HG03097 (cell line): ENCODE results near the gene BUD31.
"Not testable (repeated sequence)": the region's sequence is repeated elsewhere in the genome, so short reads cannot be mapped to it uniquely, and the experiment has no call there.

Experiments
- ATAC-seq: cut with Tn5 transposase; IDR thresholded peaks from one replicate; pipeline ENCODE4 v1.9.1; 2021; ENCODE audit not compliant: unreplicated experiment, low FRiP score

Gene BUD31

DNA sequence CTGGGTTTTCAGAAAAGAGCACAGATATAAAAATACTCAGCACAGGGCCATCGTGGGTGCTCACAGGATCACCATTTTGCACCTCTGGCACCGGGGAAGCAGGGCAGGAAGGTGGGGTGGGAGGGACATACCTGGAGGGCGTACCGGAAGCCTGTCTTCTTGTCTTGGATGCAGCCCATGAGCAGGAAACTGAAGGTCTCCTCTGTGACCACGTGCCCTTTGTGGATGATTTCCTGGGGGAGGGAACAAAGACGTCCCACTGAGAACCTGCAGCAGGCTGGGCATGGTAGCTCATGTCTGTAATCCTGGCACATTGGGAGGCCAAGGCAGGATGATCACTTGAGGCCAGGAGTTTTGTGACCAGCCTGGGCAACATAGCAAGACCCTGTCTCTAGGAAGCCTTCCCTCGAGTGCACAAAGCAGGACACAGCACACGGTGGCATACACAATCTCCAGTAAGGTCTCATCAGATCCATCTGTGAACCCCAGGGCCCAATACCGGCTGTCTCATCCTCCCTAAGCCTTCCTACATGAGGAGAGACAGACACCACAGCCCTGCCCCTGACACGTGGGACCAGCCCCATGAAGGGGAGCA, 20.3 kb downstream of the BUD31 start:
- ATAC-seq = no peak

DNA sequence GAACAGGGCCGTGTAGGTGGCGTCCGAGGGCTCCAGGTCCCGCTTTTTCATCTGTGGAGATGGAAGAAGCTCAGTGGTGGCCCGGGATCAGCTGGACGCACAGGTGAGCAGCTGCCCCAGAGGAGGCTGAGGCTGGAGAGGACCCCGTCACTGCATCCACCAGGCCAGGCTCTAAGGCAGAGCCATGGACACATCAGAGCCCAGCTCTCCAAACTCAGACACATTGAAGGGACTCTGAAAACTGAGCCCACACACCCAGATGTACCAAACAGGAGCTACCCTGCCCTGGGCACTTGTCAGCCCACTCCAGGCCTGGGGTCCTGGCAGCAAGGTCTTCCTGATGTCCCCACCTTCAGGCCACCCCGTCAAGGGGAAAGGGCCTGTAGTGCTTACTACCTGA, 21.0 kb downstream of the BUD31 start:
- no peak for ATAC-seq

DNA sequence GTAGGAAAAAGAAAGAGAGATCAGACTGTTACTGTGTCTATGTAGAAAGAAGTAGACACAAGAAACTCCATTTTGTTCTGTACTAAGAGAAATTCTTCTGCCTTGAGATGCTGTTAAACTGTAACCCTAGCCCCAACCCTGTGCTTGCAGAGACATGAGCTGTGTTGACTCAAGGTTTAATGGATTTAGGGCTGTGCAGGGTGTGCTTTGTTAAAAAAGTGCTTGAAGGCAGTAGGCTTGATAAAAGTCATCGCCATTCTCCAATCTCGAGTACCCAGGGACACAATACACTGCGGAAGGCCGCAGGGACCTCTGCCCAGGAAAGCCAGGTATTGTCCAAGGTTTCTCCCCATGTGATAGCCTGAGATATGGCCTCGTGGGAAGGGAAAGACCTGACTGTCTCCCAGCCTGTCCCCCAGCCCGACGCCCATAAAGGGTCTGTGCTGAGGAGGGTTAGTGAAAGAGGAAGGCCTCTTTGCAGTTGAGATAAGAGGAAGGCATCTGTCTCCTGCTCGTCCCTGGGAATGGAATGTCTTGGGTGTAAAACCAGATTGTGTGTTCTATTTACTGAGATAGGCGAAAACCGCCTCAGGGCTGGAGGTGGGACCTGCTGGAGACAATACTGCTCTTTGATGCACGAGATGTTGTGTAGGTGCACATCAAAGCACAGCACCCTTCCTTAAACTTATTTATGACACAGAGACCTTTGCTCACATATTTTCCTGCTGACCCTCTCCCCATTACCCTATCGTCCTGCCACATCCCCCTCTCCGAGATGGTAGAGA, 23.2 kb downstream of the BUD31 start:
- not testable (repeated sequence) for ATAC-seq

DNA sequence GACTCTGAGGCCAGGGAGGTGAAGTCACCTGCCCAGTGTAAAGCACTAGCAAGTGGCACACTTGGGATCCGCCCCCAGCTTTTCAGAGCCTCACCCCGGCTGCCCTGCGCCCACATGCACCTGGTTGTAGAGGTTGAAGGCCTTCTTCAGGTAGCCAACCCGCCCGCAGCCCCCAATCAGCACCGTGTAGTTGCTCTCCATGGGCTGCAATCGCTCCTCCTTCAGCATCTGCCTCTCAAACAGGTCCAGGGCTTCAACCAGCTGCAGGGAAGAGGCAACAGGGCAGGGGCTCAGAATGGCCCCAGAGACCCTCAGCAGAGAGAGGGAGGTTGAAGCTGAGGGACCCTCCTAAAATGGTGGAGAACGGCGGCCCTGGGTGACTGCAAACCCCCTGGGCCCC, 24.4 kb downstream of the BUD31 start:
- no peak for ATAC-seq

DNA sequence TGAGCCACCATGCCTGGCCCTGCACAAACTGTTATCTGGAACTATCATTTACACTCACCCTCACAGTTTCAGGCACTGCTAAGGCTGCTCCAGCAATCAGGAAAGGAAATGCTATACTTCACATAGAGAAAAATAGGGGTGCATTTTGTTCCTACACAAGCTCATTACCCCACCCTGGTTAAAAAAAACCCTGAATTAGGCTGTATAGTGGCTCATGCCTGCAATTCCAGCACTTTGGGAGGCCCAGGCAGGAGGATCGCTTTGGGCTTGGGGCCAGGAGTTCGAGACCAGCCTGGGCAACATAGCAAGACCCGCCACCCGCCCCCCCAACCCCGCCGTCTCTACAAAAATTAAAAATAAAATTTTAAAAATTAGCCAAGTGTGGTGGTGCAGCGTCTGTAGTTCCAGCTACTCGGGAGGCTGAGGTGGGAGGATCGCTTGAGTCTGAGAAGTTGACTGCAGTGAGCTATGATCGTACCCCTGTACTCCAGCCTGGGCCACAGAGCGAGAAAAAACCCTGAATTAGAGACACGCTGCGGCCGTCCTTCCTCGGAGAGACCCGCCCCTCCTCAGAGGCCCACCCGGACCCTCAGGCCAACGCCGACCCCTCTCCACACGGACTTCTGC, 29.3 kb downstream of the BUD31 start:
- ATAC-seq = no peak

DNA sequence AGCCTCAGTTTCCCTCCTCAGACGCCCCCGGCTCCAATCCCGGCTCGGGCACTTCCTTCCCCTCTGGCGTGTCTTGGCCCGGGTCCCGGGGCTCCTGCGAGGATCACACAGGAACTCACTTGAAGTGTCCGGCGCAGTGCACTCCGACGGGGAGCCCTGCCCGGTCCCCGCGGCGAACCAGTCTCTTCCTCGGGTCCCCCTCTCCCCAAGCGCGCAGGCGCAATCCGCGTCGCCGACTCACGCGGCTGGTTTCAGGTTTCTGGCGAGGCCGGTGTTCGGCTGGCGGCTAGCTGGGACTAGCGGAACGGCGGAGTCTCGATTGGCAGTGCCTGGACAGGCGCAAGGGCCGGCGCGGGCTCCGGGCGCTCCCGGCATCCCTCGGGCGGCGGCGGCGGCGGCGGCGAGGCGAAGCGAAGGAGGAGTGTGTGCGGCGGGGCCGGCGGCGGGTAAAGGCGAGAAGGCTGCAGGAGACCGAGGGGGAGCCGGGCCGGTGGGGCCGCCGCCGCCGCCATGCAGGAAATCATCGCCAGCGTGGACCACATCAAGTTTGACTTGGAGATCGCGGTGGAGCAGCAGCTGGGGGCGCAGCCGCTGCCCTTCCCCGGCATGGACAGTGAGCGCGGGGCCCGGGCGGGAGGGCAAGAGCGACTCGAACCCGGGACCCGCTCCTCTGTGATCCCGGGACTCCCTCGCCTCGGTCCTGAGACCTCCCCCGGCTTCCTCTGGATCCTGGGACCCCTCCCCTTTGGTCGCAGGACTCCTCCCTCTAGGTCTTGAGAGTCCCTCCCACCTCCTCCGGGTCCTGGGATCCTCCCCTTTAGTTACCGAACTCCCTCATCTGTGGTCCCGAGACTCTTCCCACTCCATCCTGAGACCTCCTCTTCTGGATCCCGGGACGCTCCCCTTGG, 30.1 kb downstream of the BUD31 start, which contains the start of the genes CPSF4 and PTCD1:
CPSF4 (plus strand) TSS at position 371 of the 908 bp plus-strand sequence; CDS start at position 511, 140 bp downstream.
PTCD1 (minus strand) TSS at position 226 of the 908 bp plus-strand sequence. CDS start 3,556 bp downstream, outside the sequence.
- ATAC-seq = peak; percentile 90

DNA sequence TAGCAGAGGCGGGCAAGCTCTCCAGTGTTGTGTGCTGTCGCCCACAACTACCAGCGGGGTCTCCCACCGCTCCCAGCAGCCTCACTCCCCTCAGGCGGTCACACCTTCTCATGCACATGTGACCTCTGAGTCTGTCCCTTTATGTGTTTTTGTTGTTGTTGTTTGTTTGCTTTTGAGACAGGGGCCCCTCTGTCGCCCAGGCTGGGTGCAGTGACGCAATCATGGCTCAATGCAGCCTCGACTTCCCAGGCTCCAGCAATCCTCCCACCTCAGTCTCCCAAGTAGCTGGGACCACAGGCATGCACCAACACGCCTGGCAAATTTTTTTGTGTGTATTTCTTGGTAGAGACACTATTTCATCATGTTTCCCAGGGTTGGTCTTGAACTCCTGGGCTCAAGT, 31.4 kb downstream of the BUD31 start:
- no peak for ATAC-seq

DNA sequence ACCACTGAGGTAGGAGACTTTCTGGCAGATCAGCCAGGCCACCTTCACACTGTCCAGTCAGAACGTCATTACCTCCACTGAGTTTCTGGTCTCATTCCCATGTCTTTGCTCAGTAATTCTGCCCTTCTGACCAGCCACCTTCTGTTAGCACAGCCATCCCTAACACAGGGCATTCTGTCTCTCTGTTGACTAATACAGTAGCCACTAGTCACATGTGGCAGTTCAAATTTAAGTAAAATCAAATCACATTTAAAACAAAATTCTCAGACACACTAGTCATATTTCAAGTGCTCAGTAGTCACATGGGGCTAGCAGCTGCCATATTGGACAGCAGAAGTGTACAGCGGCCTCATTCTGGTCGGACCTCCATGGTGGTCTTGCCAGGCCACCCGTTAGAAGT, 37.3 kb downstream of the BUD31 start:
- ATAC-seq = no peak

DNA sequence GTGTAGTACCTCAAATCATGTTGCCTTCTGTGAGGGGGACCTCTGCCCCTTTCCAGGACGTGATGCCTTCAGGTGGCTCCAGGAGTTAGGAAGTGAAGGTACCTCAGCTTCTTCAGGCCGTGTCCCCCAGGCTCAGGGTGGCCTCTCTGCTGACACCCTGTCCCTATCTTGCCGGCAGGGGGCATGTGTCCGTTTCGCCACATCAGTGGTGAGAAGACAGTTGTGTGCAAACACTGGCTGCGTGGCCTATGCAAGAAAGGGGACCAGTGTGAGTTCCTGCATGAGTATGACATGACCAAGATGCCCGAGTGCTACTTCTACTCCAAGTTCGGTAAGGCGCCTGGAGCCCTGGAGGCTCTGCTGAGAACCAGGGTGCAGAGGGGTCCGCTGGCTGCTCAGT, 39.2 kb downstream of the BUD31 start:
- ATAC-seq = no peak

DNA sequence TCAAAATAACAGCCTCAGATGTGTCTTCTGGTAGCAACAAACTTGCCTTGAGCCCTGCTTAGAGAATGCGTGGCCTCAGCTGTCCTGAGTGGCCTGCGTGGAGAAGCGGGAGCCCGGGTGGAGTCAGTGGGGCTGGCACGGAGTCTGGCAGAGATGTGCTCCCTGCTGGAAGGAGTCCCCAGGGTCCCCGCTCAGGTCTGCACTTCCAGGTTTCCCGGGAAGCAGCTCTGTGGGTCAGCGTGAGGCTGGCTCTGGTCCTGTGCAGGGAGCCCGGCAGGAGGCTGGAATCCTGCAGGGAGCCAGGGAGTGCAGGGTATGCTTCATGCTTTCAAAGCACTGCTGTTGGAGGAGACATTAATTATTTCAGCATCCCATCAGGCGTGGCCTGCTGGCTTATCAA, 40.1 kb downstream of the BUD31 start:
- ATAC-seq = no peak

DNA sequence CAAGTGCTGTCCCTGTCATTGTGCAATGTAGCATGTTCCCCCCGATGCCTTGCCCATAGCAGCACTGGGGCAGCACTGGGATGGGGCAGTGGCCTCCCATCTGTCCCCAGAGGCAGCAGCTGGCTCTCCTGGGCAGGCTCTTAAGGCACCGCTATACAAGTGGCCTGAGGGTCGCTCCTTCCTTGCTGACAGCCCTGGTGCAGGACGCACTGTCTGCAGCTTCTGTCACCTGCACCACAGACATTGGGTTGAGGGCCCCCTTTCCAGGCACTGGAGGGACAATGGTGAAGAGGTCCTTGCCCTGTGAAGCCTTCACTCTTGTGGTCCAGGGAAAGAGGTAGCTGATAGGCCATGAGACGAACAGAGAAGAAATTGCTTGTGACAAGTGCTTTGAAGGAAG, 40.6 kb downstream of the BUD31 start:
- no peak for ATAC-seq

DNA sequence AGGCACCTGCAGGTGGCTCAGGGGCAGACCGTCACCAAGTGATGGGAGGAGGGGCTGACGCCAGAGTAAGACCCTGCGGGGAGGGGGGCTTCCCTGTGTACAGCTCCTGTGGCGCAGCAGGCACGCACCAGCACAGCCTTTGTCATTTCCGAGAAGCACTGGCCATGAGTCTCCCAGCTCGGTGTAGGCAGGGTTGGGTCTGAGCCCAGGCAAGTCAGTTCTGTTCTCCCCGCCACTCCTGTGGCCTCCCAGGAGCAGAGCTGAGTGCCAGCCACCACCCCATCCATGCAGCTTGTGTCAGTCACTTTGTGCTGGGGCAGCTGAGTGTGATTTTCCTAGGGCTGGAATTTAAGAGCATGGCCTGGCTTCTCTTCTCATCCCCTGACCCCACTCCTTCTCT, 43.2 kb downstream of the BUD31 start:
- no peak for ATAC-seq

DNA sequence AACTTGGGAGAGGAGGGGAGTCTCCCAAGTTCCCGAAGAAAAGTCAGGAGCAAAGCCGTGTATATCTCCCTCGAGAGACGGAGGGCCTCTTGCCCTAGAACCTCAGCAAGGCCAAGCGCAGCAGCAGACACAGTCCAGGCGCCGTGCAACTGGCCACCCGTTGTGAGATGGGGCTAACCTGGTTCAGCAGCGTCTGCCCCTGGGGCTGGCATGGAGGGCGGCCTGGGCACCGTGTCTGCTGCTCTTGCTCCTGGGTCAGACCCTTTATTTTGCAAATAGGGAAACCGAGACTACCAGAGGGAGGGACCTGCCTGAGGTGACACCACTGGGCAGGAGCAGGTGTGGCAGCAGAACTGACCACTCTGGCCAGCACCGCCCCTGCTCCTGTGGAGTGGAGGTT, 43.8 kb downstream of the BUD31 start:
- no peak for ATAC-seq

DNA sequence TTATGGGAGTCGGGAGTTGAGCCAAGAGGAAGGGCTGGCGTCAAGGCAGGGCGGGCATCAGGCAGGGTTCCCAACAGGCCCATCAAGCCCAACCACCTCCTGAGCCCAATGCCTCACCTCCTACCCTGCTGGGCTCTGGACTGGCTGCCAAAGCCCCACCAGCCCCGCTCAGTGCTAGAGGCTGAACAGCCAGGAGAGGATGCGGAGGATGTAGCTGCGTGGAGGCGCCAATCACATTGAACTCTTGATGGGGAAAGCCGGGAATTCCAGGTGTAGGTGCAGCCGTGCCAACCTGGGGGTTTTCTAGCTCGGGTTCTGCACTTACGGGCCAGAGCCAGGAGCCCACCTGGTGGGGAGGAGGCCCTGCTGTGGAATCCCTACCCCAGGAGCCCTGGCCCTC, 44.3 kb downstream of the BUD31 start:
- no peak for ATAC-seq

DNA sequence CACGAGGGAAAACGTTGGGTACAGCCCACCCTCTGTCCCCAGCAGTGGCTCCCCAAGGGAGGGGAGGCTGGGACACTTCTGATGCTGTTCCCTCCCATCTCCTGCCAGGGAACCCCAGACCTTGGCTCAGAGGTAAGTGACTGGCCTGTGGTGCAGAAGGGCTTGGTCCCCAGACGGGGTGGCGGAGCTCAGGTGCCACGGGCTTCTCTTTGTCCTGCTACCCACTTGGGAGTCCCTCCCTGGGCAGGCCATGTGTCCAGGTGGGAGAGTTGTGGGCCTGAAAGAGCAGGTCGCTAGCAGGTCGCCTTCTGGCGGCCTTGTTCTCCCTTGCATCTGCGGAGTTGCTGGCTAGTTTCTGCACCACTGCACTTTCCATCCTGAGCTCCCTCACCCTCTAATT, 47.1 kb downstream of the BUD31 start:
- ATAC-seq = no peak

DNA sequence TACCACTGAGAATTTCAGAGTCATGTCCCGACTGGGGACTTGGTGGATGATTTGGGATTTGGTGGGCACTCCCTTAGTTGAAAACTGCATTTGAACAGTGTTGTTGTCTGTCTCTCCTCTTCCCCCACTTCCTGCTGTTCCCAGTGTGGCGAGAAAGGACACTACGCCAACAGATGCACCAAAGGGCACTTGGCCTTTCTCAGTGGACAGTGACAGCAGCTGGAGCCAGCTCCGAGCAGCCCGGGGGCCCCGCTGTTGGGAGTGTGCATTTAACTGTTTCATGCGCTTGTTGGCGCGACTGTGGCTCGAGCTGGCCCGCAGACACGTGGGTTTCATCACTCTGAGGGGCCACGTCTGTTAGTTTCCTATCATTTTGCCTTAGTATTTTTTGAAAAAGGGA, 47.5 kb downstream of the BUD31 start:
- no peak for ATAC-seq

DNA sequence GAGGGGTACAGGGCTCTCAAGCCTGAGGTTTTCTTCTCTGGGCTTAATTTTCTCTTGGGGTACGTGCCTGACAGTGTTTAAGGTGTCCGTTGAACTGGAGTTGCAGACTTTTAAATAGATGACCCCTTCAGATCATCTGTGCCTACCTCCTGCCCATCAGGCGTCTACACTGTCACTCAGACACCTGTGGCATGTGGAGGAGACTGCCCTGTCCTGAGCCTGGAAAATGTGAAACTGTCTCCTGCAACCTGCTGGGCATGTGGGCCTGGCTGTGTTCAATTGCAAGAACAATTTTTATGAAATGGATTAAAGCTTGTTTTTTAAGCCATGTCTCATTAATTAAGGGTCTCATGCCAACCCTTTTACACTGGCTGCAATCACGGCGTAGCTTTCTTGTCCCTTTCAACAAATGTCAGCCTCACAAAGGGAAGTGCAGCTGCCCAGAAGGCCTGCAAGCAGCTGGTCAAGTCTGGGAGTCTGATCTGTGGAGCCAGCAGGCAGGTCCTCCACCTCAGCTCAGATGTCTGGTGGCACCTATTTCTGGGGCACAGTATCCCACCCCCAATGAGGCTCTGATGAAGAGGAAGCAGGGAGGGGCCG, 48.4 kb downstream of the BUD31 start:
- ATAC-seq = no peak

DNA sequence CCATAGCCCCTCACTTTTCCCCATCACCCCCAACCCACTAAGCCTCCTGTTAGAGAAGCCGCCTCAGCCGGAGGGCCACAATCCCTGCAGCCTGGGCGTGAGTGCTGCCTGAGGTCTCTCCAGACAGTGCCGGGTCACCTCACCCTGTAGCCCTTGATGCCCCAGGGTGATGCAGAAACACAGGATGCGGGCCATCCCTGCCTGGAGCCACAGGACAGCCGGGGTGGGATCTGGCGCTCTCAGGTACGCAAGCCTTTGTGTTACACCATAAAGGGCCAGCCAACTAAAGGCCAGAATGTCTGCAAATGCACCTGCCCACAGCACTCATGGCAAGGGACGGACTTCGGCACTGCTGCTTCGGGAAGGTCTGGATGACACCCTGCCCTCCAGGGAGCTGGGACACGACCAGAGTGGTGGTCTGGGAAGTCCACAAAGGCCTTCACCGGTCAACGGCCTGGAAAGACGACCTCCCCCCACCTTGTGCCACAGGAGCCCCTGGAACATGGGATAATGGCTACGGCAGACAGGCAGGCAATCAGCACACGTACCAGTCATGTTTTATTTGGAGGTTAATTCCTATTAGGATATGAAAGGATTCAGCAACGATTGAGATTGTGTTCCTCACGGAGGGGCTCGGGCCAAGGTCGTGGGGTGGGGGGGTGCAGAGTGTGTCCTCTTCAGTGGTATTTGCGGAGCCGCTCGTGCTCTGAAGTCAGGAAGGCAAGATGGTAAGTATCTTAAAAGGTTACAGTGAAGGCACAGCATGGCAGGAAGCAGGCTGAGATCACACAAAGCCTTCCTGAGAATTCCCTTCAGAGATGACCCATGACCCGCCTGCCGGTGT, 49.1 kb downstream of the BUD31 start:
- ATAC-seq = no peak

DNA sequence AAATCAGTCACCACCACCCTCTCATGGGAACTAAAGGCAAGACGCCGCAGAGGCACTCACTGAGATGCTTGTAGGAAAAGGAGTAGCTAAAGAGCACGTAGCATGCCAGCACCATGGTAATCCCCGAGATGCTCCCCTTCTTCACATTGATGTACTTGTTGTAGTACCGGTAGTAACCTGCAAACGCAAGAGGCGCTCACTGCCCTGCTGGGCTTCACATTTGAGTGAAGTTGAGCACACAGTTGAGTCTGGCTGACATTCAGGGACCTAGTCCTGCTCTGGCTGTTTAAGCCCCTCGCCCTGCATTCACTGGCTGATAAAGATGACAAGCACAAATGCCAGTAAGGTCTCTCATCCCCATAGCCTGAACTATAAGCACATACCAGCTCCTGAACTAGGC, 50.3 kb downstream of the BUD31 start:
- ATAC-seq = no peak
